HG02943 (cell line): ENCODE measurements around the gene RAD51B.

Experiments
- ATAC-seq: cut with Tn5 transposase; IDR thresholded peaks from one replicate; pipeline ENCODE4 v1.9.1; 2021; ENCODE audit warnings: mild to moderate bottlenecking, low read depth, moderate library complexity; ENCODE audit not compliant: unreplicated experiment

RAD51B gene

DNA sequence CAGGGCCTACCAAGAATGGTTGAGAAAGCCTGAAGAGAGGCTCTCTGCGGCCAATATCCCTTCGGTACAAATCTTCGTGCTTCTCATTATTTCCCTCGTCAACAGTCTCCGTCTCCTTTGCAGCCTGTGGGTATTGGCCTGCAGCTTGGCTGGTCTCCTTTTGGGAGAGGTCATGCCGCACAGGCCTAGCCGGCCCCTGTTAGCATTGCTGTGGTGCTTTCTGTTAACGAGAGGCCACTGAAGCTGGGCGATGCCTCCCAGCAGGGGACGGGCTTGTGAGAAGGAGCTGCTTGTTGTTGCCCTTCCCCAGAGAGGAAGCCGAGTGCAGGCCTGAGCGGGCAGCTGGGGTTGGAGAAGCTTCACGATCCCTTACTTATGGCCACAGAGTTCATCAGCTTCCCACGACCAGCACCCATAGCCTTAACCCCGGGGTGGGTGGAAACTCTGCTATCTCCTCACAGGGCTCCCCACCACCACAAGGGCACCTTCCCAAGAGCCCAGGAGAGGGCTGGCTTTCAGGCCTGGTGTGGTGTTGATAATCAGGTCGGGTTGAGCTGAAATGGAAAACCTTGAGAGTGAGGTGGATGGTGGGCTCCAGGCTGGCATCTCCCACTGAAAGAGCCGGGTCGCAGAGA lies 744.7 kb downstream of the RAD51B start:
- ATAC-seq, result no peak

DNA sequence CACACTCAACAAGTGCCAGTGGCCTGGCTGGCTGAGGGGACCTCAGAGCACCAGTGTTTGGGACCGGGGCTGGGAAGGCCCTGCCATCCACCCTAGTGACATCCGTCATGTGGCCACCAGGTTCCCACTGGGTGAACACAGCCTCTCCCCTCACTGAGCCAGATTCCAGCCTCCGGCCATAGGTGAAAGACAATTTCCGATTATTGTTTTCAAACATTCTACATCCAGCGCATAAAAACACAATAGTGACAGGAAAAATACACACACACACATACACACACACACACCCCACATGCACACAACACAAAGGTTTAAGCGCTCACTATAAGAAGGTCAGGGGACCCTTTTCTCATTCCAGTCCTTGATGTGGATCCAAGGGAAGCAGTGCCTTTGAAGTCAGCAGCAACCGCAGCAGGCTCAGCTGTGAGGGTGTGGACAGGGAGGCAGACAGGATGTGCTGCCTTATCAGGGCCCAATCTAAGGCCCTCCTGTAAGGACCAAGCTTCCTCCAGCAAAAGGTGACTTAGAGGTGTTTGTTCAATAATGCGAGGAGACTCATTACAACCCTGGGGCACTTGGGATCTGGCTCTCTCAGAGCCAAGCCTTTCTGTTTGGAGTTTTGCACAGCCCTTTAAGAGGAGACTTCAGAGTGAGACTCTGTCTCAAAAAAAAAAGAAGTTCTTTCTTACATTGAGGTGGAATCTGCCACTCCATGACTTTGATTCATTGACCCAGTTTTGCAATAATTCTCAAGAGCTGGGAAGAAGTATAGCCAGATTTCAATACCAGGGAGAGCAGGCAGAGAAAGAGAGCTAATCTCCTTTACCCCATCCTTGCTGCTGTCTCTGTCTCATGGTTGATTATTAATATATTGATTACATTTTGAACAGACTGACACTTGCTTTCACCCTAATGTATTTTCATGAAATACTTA lies 745.5 kb downstream of the RAD51B start:
- no peak for ATAC-seq

DNA sequence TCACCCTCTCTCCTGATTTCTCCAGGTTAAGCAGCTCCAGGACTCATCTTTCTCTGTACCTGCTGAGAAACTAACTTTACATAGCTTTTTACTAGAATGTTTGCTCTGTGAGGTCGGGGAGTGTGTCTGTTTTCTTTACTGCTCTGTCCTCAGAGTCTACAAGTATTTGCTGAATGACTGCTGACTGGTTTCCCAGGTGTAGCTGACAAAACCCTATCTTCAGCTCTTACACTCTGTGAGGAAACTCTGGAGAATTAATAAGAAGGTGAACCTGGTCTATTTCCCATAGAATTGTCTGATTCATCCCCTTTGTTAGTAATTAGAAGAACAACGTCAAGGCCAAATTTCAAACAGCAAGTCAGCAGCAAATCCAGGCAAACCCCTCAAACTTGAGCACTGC lies 746.5 kb downstream of the RAD51B start:
- no peak for ATAC-seq

DNA sequence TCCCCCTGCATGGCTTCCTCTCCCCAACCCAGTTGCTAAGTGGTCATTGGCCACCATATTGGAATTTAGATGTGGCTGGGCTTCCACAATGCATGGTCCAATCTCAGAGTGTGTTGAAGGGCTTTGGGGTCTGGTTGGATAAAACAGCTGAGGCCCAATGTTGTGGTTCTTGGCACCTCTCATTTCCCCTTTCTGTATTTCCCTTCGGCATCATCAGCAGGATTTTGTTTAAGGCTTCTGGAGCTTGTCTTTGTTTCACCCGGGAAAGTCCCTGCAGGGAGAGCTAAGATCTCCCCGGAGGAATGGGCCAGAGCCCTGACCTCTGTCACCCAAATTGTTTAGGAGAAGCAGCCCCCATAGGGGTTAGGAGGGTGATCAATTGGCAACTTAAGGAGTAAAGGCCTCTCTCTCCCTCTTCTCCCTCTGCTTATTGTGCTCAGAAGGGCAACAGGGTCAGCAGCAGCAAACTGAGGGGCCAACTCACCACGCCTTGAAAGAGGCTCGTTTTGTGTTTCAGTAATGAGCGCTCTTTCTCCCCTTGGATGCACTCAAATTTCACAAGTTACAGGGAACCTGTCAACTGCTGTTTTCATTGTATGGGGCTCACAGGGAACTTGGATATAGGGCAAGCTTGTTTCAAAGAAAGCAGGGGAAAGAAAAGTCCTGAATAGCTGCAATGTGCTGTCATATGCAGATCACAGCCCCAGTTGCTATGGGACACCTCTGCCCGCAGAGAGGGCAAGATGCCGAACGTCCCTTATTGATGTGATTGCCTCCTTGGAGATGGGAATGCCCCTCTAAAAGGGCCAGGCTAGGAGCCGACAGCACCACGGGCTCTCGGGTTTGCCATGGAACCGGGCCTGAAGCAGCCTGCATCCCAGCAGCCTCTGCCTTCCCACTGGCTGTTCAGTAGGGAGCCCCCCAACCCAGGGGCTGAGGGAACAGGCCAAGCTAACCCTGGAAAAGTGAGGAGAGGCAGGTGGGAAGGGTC lies 749.6 kb downstream of the RAD51B start:
- no peak for ATAC-seq

DNA sequence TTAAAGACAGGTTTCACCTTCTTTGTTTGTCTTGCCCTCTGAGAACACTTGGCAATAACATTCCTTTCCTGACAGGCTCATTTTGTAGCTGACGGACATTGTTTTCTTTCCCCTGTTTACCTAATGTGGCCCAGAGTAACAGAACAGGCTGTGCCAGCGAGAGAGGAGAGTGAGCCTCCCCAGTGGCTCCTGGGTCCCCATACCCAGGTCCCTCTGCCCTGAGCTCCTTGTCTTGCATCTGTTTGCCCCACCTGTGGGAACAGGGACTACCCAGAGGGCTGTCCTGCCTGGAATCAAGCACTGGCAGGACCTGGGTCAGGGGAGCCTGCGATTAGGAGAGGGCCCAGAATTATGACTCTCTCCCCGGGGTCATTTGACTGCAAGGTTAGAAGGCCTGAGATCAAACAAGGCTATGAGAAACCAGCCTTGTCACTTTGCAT lies 750.4 kb downstream of the RAD51B start:
- no peak for ATAC-seq

DNA sequence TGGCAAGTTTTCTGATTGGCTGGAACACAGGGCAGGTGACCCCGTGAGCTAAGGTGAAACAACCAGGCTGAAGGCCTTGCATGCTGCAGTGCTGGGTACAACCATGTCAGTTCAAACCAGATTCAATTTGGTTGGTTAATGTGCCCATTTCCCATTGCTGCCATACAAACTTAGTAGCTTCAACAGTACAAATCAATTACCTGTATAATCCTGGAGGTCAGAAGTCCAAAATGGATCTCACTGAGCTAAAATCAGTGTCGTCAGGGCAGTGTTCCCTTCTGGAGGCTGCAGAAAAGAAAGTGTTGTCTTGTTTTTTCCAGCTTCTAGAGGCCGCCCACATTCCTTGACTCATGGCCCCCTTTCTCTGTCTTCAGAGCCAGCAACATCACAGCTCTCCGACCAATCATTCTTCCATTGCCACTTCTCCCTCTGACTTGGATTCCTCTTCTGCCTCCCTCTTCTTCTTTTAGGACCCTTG lies 751.6 kb downstream of the RAD51B start:
- ATAC-seq, result no peak

DNA sequence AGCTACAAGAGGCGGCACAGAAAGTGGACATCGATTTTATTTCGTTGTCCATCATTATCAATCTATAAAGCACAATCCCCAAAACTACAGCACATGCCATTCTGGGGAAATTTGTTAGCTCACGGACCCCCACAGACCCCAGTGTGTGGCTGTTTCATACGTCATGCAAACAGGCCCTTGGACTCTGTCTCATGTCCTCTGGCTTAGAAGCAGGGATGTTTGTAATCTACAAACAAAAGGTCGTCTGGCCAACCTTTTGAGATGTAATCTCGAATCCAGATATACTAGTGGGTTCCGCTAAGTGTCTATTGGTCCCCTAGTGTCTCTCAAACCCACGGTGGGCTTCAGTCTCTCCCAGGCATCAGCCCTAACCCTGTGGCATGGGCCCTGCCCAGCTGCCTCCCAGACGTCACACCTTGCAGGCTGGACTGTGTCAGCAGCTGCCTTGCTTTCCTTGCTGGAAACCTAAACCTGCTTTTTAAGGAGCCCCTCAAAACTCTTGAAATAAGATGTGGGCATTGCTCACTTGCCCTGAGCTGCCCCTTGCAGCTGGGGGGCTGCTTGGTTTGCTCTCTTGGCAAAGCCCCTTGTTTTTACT lies 752.4 kb downstream of the RAD51B start:
- no peak for ATAC-seq

DNA sequence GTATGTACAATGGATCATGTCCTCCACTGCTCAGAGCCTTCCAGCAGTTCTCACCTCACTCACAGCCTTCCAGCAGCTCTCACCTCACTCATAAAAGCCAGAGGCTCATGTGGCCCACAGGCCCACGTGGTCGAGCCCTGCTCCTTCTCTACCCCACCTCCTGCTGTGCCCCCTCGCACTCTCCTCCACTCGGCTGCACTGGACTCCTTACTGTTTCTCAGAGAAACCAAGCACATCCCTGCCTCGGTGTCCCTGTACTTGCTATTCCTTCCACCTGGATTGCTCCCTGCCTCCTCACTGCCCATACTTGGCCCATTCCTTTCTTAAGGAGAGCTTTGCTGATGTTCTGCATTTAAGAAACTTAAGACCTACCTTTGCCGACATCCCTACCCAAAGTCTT lies 753.5 kb downstream of the RAD51B start:
- ATAC-seq, result no peak

DNA sequence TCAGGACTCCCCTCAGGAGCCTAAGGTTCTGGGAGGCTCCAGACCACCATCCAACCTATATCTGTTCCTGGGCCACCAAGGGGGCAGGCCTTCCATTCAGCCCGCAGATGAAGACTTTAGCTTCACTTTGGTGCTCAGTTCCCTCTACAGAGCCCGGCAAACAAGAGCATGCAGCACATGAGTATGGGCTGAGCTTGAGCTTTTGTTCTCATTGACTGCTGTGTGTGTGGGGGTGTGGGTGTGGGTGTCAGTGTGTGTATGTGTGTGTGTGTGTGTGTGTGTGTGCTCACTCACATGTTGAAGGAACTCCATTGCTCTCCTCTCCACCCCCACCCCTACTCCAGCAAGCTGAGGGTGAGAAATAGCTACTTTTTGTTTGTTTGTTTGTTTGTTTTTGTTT lies 754.1 kb downstream of the RAD51B start:
- no peak for ATAC-seq

DNA sequence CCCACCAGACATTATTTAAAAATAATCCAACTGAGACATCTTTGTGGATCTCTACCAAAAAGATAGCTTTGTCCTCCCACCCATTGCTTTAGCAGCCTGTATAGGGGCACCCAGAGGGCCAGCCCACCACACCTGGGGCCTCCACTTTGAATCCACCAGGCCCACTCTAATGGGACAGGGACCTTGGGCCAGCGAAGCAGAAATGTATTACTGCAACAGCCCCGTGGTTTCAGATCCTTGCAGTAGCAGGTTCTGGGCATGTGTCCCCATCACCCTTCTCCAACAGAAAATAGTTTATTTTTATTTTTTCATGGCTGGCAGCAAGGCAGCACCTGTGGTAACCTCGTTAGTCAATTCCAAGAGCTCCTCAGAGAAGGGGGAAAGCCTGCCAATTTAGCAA lies 754.9 kb downstream of the RAD51B start:
- ATAC-seq, result no peak

DNA sequence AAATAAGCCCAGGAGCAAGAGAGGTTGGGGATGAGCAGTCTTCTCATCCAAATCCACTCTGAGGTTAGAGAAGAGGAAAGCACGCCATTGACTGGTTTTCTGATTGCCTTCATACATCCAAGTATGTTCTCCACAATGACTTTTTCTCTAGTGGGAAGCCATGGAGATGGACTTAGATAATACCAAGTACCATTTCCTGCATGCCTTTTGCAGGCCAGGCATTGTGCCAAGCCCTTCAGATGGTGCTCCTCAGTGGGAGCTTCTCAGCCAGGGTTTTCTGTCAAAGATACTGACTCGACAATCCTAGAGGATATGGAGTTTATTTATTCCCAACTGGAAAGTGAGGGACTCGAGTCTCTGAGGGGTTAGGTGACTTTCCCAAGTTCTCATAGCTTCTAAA lies 755.3 kb downstream of the RAD51B start:
- no peak for ATAC-seq

DNA sequence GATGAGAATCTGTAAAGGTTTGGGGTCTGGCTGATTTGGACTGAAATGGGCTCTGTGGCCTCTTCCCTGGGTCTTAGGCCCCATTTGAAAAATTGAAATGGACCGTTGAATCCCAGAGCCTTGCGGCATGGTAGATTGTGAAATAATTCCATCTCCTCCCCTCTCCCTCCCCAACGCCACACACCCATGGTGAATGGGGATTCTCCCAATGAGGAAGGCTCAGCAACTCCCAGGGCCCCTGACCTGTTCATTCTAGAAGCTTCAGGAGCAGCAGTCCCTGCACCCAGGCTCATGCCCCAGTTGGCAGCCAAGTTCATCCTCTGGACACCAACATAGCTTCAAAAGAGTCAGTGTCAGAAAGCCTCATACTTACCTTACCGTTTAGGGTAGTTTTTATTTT lies 755.8 kb downstream of the RAD51B start:
- ATAC-seq, result no peak

DNA sequence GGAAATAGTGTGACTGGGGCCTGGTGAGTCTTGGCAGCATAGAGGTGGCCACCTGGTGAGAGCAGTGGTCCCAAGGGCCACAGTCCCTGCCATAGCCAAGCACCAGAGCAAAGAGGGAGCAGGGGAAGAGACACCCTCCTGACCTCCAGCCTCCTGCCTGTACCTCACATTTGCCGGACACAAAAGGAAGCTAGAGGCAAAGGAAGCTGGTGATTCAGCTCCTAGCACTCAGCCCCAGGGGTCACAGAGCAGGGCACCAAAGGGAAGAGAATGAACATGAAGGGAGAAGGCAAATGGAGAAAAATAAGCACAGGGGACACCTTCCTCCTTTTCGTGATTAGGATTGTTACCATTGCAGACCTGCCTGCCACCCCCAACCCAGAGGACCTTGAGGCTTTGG lies 756.5 kb downstream of the RAD51B start:
- ATAC-seq, result no peak

DNA sequence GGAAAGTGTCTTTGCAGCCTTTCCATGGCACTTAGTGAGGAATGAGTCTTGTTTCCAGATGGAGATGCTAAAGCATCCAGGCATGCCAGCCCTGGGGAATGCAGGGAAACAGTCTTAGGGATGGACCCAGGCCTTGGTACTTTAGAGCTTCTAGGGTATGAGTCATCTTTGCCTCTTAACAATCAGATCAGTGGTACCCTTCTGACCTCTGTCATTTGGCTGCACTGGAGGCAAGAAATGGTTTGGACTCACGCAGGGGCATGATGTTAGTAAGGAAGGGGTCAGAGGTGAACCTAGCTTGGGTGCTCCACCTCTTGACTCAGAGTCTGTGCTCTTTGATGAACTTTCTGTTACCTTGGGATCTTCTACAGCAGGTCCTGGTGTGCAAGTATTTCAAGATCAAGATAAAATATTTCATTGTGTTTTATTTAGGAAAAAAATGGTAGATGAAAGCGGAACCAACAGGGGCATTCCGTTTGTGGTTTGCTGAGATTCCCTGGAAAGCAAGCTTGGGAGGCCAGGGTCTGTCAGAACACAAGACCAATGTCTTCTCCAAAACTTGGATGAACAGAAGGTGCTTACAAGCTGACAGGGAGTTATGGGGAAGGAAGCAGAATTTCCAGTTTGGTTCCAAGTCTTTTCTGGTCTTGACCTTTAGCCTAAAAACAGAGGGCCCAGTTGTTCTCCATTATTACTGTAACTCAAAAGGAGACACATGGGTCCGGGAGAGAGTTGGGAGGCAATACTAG lies 757.1 kb downstream of the RAD51B start:
- no peak for ATAC-seq

DNA sequence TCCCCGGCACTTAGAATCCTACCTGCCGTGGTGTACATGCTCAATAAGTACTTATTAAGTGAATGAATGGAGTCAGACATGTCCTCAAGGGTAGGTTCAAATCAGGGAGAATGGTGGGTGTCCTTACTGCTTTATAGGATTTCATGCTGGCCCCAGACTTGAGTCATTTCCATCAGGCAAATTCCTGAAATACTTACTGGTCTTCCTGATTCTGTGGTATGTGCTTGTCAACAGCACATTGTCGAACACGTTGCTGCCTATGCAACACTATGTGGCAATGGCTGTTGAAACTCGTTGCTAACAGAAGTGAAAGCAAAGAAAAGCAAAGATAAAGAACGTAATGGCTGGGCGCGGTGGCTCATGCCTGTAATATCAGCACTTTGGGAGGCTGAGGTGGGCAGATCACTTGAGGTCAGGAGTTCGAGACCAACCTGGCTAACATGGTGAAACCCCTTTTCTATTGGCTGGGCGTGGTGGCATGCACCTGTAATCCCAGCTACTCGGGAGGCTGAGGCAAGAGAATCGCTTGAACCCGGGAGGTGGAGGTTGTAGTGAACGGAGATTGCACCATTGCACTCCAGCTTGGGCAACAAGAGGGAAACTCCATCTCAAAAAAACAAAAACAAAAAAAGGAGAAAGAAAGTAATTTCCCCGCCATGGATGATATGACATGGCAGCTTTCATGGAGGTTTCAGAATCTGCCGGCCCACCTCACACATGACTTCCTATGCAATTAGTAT lies 758.4 kb downstream of the RAD51B start:
- no peak for ATAC-seq

DNA sequence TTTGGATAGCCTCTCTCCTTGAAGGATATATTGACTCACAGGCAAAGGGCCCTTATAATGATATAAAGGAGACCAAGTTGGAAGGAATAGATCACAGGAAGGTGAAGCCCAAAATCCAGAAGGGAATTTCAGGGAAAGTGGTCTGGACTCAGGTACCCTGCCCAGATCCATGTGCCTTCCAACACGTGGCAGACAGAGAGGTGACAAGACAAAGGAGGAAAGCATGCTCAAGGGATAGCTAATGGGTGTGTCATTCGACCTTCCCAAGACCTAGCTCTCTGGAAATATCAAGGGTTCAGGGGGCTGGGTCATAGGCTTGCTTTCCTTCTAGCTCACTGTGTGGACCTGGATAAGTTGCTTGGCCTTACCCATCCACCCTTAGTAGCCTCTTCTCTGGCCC lies 759.0 kb downstream of the RAD51B start:
- no peak for ATAC-seq

DNA sequence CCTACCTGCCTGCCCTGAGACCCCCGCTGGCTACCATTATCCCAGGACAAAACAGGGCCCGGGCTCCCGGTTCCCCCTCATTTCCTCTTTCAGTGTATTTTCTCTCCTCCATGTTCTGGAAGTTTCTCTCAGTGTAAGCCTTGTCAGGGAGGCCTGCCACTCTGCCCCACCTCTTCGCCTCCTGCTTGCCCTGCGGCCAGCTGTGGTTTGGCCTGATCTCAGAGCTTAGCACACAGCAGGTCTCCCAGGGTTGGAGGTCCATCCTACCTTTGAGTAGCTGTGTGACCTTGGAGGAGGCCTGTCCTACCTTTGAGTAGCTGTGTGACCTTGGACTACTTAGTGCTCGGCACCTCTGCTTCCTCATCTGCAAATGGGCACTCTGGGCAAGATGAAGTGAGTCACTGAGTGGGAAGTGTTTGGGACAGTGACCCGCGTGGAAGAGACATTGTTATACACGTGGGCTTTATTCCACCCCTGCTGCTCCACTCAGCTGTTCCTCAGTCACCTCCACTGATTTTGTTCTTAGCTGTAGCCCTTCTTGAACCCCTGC lies 760.6 kb downstream of the RAD51B start:
- no peak for ATAC-seq

DNA sequence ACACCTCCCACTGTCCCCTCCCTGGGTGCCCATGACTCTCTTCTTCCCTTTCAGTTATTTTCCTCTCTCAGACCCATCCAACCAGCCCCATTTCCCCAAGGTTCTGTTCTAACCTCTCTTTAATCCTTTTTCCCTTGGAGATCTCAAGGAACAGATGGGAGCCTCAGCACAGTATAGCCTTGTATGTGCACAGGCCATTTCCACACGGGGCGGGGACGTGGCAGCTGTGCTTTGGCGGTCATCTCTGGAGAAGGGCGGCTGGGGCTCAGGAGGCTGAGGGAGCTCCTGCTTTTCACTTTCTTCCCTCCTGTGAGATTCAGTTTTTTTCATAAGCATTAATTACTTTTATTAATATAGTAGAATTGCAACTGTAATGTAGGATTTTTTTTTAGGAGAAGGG lies 761.1 kb downstream of the RAD51B start:
- ATAC-seq, result no peak
